Peyer's patch (tissue), 4 donors: Measurements from ENCODE around the gene CLASRP. TPM values are rescaled to one million over a fixed set of nuclear protein-coding genes. Genes with fewer than 3 reads are reported as not detected.

ENCODE experiments used
- DNase-seq, 3 donors: peaks; one replicate each; pipeline ENCODE4 v3.0.0-alpha.2; 2017 to 2019
- H3K27ac ChIP-seq, 4 donors: fragments of 200-600 bp; sonication (generic); one replicate each; pipeline ENCODE4 v1.5.1; 2016 to 2019
- H3K27me3 ChIP-seq, 2 donors: fragments of 200-600 bp; sonication (generic); one replicate each; pipeline ENCODE4 v1.5.1; 2019
- H3K36me3 ChIP-seq, 3 donors: fragments of 200-600 bp; sonication (generic); one replicate each; pipeline ENCODE4 v1.5.1; 2016 to 2019
- H3K4me1 ChIP-seq, 4 donors: fragments of 200-600 bp; sonication (generic); one replicate each; pipeline ENCODE4 v1.5.1; 2016 to 2019
- H3K4me3 ChIP-seq, 4 donors: fragments of 200-600 bp; sonication (generic); 1 replicate in 3 of 4; 2 replicates in 1 of 4; pipeline ENCODE4 v1.5.1; 2016 to 2019; ENCODE audit warnings: mild to moderate bottlenecking in 1 of 4
- H3K9me3 ChIP-seq, 4 donors: fragments of 200-600 bp; sonication (generic); one replicate each; pipeline ENCODE4 v1.5.1; 2016 to 2019; ENCODE audit warnings: mild to moderate bottlenecking in 1 of 4
- POLR2A ChIP-seq, 2 donors: fragments of 450-650 bp; IDR thresholded peaks; one replicate each; pipeline ENCODE4 v1.5.1; 2017; ENCODE audit warnings: antibody characterized with exemption in 2 of 2, mild to moderate bottlenecking in 2 of 2, moderate library complexity in 2 of 2
- total RNA-seq, 4 donors: library from RNA; depleted of rRNA; stranded (reverse); fragments of >200 nt; gene quantifications; one replicate each; pipeline ENCODE4 v1.1.0, GENCODE V29; 2016
- TF ChIP-seq, protein P1 (sequence below), 6 experiments: fragments of 450-650 bp in 4 of 6; fragments of 200-600 bp in 2 of 6; sonication (generic) in 1 of 6; IDR thresholded peaks; one replicate each; pipeline ENCODE4 v1.5.1; 2017 to 2019; ENCODE audit warnings: antibody characterized with exemption in 6 of 6, mild to moderate bottlenecking in 3 of 6, moderate library complexity in 1 of 6

CLASRP gene
- 100 to 1,000 TPM in 3 of 4 donors, 10 to 100 TPM in 1; 94.2 to 310 (median 147) TPM for total RNA-seq

- peaks cover 0 to 56% (median 0%) of the 10 kb centered on the region in 3 donors for H3K36me3 ChIP-seq
- no peaks in the 10 kb centered on the region for H3K9me3 ChIP-seq
- peaks cover 0 to 29% (median 19%) of the 10 kb centered on the region in 4 donors for H3K4me1 ChIP-seq
- TF ChIP-seq, protein P1, sequence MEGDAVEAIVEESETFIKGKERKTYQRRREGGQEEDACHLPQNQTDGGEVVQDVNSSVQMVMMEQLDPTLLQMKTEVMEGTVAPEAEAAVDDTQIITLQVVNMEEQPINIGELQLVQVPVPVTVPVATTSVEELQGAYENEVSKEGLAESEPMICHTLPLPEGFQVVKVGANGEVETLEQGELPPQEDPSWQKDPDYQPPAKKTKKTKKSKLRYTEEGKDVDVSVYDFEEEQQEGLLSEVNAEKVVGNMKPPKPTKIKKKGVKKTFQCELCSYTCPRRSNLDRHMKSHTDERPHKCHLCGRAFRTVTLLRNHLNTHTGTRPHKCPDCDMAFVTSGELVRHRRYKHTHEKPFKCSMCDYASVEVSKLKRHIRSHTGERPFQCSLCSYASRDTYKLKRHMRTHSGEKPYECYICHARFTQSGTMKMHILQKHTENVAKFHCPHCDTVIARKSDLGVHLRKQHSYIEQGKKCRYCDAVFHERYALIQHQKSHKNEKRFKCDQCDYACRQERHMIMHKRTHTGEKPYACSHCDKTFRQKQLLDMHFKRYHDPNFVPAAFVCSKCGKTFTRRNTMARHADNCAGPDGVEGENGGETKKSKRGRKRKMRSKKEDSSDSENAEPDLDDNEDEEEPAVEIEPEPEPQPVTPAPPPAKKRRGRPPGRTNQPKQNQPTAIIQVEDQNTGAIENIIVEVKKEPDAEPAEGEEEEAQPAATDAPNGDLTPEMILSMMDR (IDR thresholded peaks at IDR 0.05), result no peak
- peak; percentile 89 to 90 for TF ChIP-seq POLR2A (IDR thresholded peaks at IDR 0.05)
- peak within 1 kb of the TSS; percentile 82 to 95 (median 84) for H3K4me3 ChIP-seq
- peak; percentile 90 to 95 (median 94) for DNase-seq
- H3K27ac ChIP-seq, result peak within 1 kb of the TSS; percentile 90 to 98 (median 96)
- no peaks in the 10 kb centered on the region for H3K27me3 ChIP-seq
Measured at GRCh38 chr19:45038931-45039893, at the start of gene CLASRP. CLASRP (plus strand) TSS chr19:45039045; CDS start chr19:45040213, 1,168 bp downstream.

DNA sequence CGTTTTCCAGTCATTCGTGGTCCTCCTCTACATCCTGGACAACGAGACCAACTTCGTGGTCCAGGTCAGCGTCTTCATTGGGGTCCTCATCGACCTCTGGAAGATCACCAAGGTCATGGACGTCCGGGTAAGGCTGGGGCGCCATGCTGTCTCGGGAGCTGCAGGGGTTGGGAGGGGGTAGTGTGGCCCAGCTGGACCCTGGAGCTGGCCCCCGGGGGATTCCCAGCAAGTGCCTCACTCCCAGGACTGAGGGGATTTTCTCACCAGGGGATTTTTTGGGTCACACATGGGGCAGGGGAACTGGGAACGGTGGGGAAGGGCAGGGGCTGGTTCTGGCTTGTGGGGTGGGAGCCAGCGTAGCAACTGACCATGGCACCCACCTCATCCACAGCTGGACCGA lies 48.4 kb upstream of the CLASRP start:
- Histone ChIP-seq H3K27me3 (no peaks in the 10 kb centered on the region), H3K9me3 (no peaks in the 10 kb centered on the region), H3K4me1 (no peaks in the 10 kb centered on the region), H3K36me3 (peaks cover 0 to 73% (median 0%) of the 10 kb centered on the region in 3 donors), H3K4me3 (no peak overlapping the region), H3K27ac (peak overlapping the region in 1 of 4 donors; percentile 25)
- TF ChIP-seq, protein P1 (IDR thresholded peaks at IDR 0.05), result no peak
- no peak for TF ChIP-seq POLR2A (IDR thresholded peaks at IDR 0.05)
- DNase-seq, result no peak

GRCh38 chr19:44990966-44991365 lies 47.9 kb upstream of the CLASRP start:
- TF ChIP-seq POLR2A (IDR thresholded peaks at IDR 0.05), result no peak
- TF ChIP-seq, protein P1 (IDR thresholded peaks at IDR 0.05), result no peak
- H3K36me3 ChIP-seq, result peaks cover 0 to 68% (median 0%) of the 10 kb centered on the region in 3 donors
- peak in 1 of 3 donors; percentile 63 for DNase-seq
- no peaks in the 10 kb centered on the region for H3K4me1 ChIP-seq
- no peak overlapping the region for H3K4me3 ChIP-seq
- no peaks in the 10 kb centered on the region for H3K27me3 ChIP-seq
- H3K27ac ChIP-seq, result peak overlapping the region in 1 of 4 donors; percentile 25
- no peaks in the 10 kb centered on the region for H3K9me3 ChIP-seq

GRCh38 chr19:44992336-44993163 lies 46.3 kb upstream of the CLASRP start:
- no peak overlapping the region for H3K27ac ChIP-seq
- H3K9me3 ChIP-seq, result no peaks in the 10 kb centered on the region
- H3K4me1 ChIP-seq, result no peaks in the 10 kb centered on the region
- no peak overlapping the region for H3K4me3 ChIP-seq
- H3K27me3 ChIP-seq, result no peaks in the 10 kb centered on the region
- DNase-seq, result no peak
- TF ChIP-seq, protein P1 (IDR thresholded peaks at IDR 0.05), result no peak
- TF ChIP-seq POLR2A (IDR thresholded peaks at IDR 0.05), result no peak
- H3K36me3 ChIP-seq, result peaks cover 0 to 53% (median 0%) of the 10 kb centered on the region in 3 donors

DNA sequence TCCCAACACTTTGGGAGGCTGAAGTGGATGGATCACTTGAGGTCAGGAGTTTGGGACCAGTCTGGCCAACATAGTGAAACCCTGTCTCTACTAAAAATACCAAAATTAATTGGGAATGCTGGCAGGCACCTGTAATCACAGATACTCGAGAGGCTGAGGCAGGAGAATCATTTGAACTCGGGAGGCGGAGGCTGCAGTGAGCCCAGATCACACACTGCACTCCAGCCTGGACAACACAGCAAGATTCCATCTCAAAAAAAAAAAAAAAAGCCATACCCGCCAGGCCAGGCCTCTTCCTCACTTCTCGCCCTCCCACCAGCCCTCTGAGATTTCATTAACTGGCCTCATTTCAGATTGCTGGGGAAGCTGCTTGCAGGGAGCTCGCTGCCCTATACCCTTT lies 45.3 kb upstream of the CLASRP start:
- TF ChIP-seq POLR2A (IDR thresholded peaks at IDR 0.05), result no peak
- TF ChIP-seq, protein P1 (IDR thresholded peaks at IDR 0.05), result no peak
- H3K4me1 ChIP-seq, result no peaks in the 10 kb centered on the region
- H3K9me3 ChIP-seq, result no peaks in the 10 kb centered on the region
- H3K4me3 ChIP-seq, result no peak overlapping the region
- H3K36me3 ChIP-seq, result peaks cover 0 to 43% (median 0%) of the 10 kb centered on the region in 3 donors
- H3K27ac ChIP-seq, result no peak overlapping the region
- no peaks in the 10 kb centered on the region for H3K27me3 ChIP-seq
- no peak for DNase-seq
